PFSK-1 (cell line): ENCODE data around the gene SIM1.

Experiments used
- REST ChIP-seq, 2 experiments: IDR thresholded peaks; 2 replicates each; pipeline versions ENCODE4 v1.6.1 to v1.8.0; 2011 to 2012; ENCODE audit warnings: low read depth in 2 of 2, low read length in 2 of 2, control low read depth in 1 of 2, inconsistent platforms in 1 of 2, mild to moderate bottlenecking in 1 of 2, moderate library complexity in 1 of 2; ENCODE audit not compliant: insufficient read depth in 1 of 2
- SIN3A ChIP-seq: IDR thresholded peaks from 2 replicates; pipeline ENCODE4 v1.6.1; 2012; ENCODE audit warnings: mild to moderate bottlenecking, low read length, moderate library complexity, borderline replicate concordance; ENCODE audit not compliant: insufficient read depth
- TAF1 ChIP-seq: IDR thresholded peaks from 2 replicates; pipeline ENCODE4 v1.6.1; 2012; ENCODE audit warnings: low read length, control low read depth, borderline replicate concordance; ENCODE audit not compliant: insufficient read depth

- TF ChIP-seq REST (IDR thresholded peaks at IDR 0.05; ENCODE audit: insufficient read depth in 1 of 2, low read depth in 2 of 2, low read length in 2 of 2) (no peak), SIN3A (no peak), TAF1 (no peak)
These were observed 115.4 kb downstream of the SIM1 start for GRCh38 chr6:100349366-100349765.
